GM23338 (cell line): ENCODE data around the gene RORC. TPM values are rescaled to one million over a fixed set of nuclear protein-coding genes. Genes with fewer than 3 reads are reported as not detected.

ENCODE experiments used
- CREB1 ChIP-seq: fragments of 250-450 bp; sonication (Bioruptor Pico); IDR thresholded peaks from 2 replicates; pipeline ENCODE4 v1.5.0; 2020; ENCODE audit warnings: low read depth, mild to moderate bottlenecking, moderate library complexity
- ZNF331 ChIP-seq: fragments of 250-450 bp; sonication (Bioruptor Pico); IDR thresholded peaks from 2 replicates; pipeline ENCODE4 v1.5.0; 2020; ENCODE audit warnings: low read depth, mild to moderate bottlenecking, moderate library complexity
- polyA plus RNA-seq: library from polyadenylated mRNA; unstranded; fragments of >200 nt; fragmentation: Nextera tagmentation; extraction: Ambion mirVana; gene quantifications from 2 replicates; pipeline ENCODE4 v1.2.1, GENCODE V29; 2016
- total RNA-seq: library from RNA; depleted of rRNA; stranded (reverse); fragments of >200 nt; shearing (Covaris generic); gene quantifications from 2 replicates; pipeline ENCODE4 v1.2.3, GENCODE V29; 2014
- TF ChIP-seq, protein P1 (sequence below): fragments of 250-450 bp; sonication (Bioruptor Pico); IDR thresholded peaks from 2 replicates; pipeline ENCODE4 v1.5.0; 2020; ENCODE audit warnings: mild to moderate bottlenecking, moderate library complexity
- TF ChIP-seq, protein P2 (sequence below), 2 experiments: fragments of 200-600 bp in 1 of 2; sonication (generic) in 1 of 2; conservative IDR thresholded peaks; 2 replicates each; pipeline versions ENCODE4 v1.5.1 to v1.6.1; 2016 to 2017; ENCODE audit warnings: antibody characterized with exemption in 2 of 2, low read depth in 2 of 2, mild to moderate bottlenecking in 2 of 2, moderate library complexity in 1 of 2
- TF ChIP-seq, protein P3 (sequence below): IDR thresholded peaks from one replicate; pipeline ENCODE4 v1.6.1; 2018; ENCODE audit warnings: antibody characterized with exemption; ENCODE audit not compliant: unreplicated experiment

RORC gene
- total and polyA plus RNA-seq, 2 experiments from 2014 or later: 0.29 to 0.97 TPM

DNA sequence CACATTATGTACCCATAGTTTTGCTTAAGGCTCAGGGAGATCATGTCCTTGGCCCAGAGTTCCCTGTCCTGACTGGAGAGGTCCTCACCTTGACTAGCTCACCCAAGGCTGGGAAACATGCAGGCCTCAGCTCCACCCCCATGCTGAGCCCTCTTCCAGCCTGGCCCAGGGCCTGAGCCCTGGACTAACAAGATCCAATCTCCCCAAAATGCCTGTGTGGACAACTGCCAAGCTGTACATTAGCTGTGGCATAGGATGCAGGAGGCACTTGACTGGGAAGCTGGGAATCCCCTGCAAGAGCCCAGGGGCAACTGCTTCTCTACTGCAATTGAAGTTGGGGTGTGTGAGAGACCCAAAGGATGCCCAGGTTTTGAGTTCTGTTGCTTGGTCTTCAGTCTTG lies 28.4 kb downstream of the RORC start (continued):
- TF ChIP-seq, protein P1, sequence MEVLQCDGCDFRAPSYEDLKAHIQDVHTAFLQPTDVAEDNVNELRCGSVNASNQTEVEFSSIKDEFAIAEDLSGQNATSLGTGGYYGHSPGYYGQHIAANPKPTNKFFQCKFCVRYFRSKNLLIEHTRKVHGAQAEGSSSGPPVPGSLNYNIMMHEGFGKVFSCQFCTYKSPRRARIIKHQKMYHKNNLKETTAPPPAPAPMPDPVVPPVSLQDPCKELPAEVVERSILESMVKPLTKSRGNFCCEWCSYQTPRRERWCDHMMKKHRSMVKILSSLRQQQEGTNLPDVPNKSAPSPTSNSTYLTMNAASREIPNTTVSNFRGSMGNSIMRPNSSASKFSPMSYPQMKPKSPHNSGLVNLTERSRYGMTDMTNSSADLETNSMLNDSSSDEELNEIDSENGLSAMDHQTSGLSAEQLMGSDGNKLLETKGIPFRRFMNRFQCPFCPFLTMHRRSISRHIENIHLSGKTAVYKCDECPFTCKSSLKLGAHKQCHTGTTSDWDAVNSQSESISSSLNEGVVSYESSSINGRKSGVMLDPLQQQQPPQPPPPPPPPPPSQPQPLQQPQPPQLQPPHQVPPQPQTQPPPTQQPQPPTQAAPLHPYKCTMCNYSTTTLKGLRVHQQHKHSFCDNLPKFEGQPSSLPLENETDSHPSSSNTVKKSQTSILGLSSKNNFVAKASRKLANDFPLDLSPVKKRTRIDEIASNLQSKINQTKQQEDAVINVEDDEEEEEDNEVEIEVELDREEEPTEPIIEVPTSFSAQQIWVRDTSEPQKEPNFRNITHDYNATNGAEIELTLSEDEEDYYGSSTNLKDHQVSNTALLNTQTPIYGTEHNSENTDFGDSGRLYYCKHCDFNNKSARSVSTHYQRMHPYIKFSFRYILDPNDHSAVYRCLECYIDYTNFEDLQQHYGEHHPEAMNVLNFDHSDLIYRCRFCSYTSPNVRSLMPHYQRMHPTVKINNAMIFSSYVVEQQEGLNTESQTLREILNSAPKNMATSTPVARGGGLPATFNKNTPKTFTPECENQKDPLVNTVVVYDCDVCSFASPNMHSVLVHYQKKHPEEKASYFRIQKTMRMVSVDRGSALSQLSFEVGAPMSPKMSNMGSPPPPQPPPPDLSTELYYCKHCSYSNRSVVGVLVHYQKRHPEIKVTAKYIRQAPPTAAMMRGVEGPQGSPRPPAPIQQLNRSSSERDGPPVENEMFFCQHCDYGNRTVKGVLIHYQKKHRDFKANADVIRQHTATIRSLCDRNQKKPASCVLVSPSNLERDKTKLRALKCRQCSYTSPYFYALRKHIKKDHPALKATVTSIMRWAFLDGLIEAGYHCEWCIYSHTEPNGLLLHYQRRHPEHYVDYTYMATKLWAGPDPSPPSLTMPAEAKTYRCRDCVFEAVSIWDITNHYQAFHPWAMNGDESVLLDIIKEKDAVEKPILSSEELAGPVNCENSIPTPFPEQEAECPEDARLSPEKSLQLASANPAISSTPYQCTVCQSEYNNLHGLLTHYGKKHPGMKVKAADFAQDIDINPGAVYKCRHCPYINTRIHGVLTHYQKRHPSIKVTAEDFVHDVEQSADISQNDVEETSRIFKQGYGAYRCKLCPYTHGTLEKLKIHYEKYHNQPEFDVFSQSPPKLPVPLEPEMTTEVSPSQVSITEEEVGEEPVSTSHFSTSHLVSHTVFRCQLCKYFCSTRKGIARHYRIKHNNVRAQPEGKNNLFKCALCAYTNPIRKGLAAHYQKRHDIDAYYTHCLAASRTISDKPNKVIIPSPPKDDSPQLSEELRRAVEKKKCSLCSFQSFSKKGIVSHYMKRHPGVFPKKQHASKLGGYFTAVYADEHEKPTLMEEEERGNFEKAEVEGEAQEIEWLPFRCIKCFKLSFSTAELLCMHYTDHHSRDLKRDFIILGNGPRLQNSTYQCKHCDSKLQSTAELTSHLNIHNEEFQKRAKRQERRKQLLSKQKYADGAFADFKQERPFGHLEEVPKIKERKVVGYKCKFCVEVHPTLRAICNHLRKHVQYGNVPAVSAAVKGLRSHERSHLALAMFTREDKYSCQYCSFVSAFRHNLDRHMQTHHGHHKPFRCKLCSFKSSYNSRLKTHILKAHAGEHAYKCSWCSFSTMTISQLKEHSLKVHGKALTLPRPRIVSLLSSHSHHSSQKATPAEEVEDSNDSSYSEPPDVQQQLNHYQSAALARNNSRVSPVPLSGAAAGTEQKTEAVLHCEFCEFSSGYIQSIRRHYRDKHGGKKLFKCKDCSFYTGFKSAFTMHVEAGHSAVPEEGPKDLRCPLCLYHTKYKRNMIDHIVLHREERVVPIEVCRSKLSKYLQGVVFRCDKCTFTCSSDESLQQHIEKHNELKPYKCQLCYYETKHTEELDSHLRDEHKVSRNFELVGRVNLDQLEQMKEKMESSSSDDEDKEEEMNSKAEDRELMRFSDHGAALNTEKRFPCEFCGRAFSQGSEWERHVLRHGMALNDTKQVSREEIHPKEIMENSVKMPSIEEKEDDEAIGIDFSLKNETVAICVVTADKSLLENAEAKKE (CRISPR knock-in tag): no peak
- TF ChIP-seq ZNF331 (CRISPR knock-in tag) (no peak), CREB1 (no peak)
- TF ChIP-seq, protein P2, sequence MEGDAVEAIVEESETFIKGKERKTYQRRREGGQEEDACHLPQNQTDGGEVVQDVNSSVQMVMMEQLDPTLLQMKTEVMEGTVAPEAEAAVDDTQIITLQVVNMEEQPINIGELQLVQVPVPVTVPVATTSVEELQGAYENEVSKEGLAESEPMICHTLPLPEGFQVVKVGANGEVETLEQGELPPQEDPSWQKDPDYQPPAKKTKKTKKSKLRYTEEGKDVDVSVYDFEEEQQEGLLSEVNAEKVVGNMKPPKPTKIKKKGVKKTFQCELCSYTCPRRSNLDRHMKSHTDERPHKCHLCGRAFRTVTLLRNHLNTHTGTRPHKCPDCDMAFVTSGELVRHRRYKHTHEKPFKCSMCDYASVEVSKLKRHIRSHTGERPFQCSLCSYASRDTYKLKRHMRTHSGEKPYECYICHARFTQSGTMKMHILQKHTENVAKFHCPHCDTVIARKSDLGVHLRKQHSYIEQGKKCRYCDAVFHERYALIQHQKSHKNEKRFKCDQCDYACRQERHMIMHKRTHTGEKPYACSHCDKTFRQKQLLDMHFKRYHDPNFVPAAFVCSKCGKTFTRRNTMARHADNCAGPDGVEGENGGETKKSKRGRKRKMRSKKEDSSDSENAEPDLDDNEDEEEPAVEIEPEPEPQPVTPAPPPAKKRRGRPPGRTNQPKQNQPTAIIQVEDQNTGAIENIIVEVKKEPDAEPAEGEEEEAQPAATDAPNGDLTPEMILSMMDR (conservative IDR thresholded peaks at IDR 0.05; ENCODE audit: low read depth in 2 of 2): no peak
- TF ChIP-seq, protein P3, sequence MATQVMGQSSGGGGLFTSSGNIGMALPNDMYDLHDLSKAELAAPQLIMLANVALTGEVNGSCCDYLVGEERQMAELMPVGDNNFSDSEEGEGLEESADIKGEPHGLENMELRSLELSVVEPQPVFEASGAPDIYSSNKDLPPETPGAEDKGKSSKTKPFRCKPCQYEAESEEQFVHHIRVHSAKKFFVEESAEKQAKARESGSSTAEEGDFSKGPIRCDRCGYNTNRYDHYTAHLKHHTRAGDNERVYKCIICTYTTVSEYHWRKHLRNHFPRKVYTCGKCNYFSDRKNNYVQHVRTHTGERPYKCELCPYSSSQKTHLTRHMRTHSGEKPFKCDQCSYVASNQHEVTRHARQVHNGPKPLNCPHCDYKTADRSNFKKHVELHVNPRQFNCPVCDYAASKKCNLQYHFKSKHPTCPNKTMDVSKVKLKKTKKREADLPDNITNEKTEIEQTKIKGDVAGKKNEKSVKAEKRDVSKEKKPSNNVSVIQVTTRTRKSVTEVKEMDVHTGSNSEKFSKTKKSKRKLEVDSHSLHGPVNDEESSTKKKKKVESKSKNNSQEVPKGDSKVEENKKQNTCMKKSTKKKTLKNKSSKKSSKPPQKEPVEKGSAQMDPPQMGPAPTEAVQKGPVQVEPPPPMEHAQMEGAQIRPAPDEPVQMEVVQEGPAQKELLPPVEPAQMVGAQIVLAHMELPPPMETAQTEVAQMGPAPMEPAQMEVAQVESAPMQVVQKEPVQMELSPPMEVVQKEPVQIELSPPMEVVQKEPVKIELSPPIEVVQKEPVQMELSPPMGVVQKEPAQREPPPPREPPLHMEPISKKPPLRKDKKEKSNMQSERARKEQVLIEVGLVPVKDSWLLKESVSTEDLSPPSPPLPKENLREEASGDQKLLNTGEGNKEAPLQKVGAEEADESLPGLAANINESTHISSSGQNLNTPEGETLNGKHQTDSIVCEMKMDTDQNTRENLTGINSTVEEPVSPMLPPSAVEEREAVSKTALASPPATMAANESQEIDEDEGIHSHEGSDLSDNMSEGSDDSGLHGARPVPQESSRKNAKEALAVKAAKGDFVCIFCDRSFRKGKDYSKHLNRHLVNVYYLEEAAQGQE: no peak
